MM.1S (cell line): ENCODE results near the gene FAM241A.

Experiments
- DNase-seq: peaks from one replicate; pipeline ENCODE4 v3.0.0-alpha.2; 2015
- H2AFZ ChIP-seq: fragments of 300-600 bp; sonication (generic); 2 replicates; pipeline ENCODE4 v1.6.0; 2016; ENCODE audit warnings: antibody characterized with exemption, low read length
- H3F3A ChIP-seq: fragments of 300-600 bp; sonication (generic); 2 replicates; pipeline ENCODE4 v1.6.1; 2016; ENCODE audit warnings: mild to moderate bottlenecking, antibody characterized with exemption, low read length, moderate library complexity, mixed read lengths; ENCODE audit not compliant: insufficient read depth
- H3K27ac ChIP-seq: fragments of 300-600 bp; sonication (generic); 2 replicates; pipeline ENCODE4 v1.5.1; 2016; ENCODE audit warnings: mild to moderate bottlenecking, low read length
- H3K27me3 ChIP-seq: fragments of 300-600 bp; sonication (generic); replicated peaks from 2 replicates; pipeline ENCODE4 v1.6.0; 2016; ENCODE audit warnings: low read length; ENCODE audit not compliant: insufficient read depth
- H3K36me3 ChIP-seq: fragments of 300-600 bp; sonication (generic); replicated peaks from 2 replicates; pipeline ENCODE4 v1.6.1; 2016; ENCODE audit warnings: mild to moderate bottlenecking, low read length, mixed read lengths; ENCODE audit not compliant: insufficient read depth
- H3K4me1 ChIP-seq: fragments of 300-600 bp; sonication (generic); 2 replicates; pipeline ENCODE4 v1.6.1; 2016; ENCODE audit warnings: low read length, mixed read lengths
- H3K4me2 ChIP-seq: fragments of 300-600 bp; sonication (generic); 2 replicates; pipeline ENCODE4 v1.6.0; 2016; ENCODE audit warnings: low read depth, low read length
- H3K4me3 ChIP-seq: fragments of 300-600 bp; sonication (generic); 2 replicates; pipeline ENCODE4 v1.5.1; 2016; ENCODE audit warnings: low read length, mixed read lengths
- H3K79me2 ChIP-seq: fragments of 300-600 bp; sonication (generic); 2 replicates; pipeline ENCODE4 v1.6.1; 2016; ENCODE audit warnings: mixed run types, low read length, mixed read lengths
- H3K9ac ChIP-seq: fragments of 300-600 bp; sonication (generic); 2 replicates; pipeline ENCODE4 v1.6.1; 2016; ENCODE audit warnings: low read length, mixed read lengths
- H3K9me2 ChIP-seq: fragments of 300-600 bp; sonication (generic); replicated peaks from 2 replicates; pipeline ENCODE4 v1.6.1; 2016; ENCODE audit warnings: mild to moderate bottlenecking, low read length, mixed read lengths; ENCODE audit not compliant: insufficient read depth
- H3K9me3 ChIP-seq: fragments of 300-600 bp; sonication (generic); replicated peaks from 2 replicates; pipeline ENCODE4 v1.6.1; 2016; ENCODE audit warnings: mild to moderate bottlenecking, low read length, mixed read lengths; ENCODE audit not compliant: insufficient read depth
- H4K20me1 ChIP-seq: fragments of 300-600 bp; sonication (generic); 2 replicates; pipeline ENCODE4 v1.6.1; 2016; ENCODE audit warnings: mild to moderate bottlenecking, low read length, moderate library complexity, mixed read lengths; ENCODE audit not compliant: insufficient read depth
- EZH2 ChIP-seq: fragments of 300-600 bp; sonication (generic); optimal IDR thresholded peaks from 2 replicates; pipeline ENCODE3; 2017; ENCODE audit warnings: low read depth, mild to moderate bottlenecking, antibody characterized with exemption, low read length, mixed read lengths
- EZH2phosphoT487 ChIP-seq: fragments of 300-600 bp; sonication (generic); IDR thresholded peaks from 2 replicates; pipeline ENCODE4 v1.6.1; 2018; ENCODE audit warnings: antibody characterized with exemption, low read length
- TF ChIP-seq, protein P1 (sequence below): fragments of 300-600 bp; sonication (generic); IDR thresholded peaks from 2 replicates; pipeline ENCODE4 v1.5.1; 2016; ENCODE audit warnings: antibody characterized with exemption, low read length, mixed read lengths

The FAM241A gene

DNA sequence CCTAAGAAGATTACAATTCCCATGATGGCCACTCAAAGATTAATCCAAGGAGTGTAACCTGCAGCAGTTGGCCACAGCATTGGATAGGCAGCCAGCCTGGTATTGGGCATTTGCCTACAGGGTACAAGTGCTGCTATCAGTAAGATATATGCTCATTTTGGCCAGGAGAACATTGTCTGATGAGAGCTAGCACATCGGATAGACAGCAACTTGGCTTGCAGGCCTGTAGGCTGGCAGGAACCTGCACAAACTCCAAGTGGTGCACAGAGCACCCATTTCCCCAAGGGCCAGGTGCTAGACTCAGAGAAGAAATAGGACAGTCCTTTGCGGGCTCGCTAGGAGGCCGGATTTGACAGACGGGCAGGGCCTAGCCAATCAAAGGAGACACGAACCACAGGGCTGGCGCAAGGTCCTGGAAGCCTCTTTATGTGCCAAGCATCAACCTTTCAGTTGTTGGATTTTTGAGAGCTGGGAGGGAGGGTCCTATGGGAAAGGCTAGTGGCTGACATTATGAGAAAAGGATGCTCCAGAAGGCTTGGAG, 74.6 kb downstream of the FAM241A start:
- H4K20me1 ChIP-seq: no peaks in the 10 kb centered on the region
- DNase-seq: no peak
- H3K9me3 ChIP-seq: no peaks in the 10 kb centered on the region
- H3K9me2 ChIP-seq: no peaks in the 10 kb centered on the region
- H3K9ac ChIP-seq: no peak overlapping the region
- H3K36me3 ChIP-seq: no peaks in the 10 kb centered on the region
- TF ChIP-seq EZH2phosphoT487 (no peak), EZH2 (no peak)
- TF ChIP-seq, protein P1, sequence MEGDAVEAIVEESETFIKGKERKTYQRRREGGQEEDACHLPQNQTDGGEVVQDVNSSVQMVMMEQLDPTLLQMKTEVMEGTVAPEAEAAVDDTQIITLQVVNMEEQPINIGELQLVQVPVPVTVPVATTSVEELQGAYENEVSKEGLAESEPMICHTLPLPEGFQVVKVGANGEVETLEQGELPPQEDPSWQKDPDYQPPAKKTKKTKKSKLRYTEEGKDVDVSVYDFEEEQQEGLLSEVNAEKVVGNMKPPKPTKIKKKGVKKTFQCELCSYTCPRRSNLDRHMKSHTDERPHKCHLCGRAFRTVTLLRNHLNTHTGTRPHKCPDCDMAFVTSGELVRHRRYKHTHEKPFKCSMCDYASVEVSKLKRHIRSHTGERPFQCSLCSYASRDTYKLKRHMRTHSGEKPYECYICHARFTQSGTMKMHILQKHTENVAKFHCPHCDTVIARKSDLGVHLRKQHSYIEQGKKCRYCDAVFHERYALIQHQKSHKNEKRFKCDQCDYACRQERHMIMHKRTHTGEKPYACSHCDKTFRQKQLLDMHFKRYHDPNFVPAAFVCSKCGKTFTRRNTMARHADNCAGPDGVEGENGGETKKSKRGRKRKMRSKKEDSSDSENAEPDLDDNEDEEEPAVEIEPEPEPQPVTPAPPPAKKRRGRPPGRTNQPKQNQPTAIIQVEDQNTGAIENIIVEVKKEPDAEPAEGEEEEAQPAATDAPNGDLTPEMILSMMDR: no peak
- no peaks in the 10 kb centered on the region for H3K27me3 ChIP-seq
- 0 out of 2 replicates have a peak overlapping the region, but pooled peaks have one; percentile 4 for H2AFZ ChIP-seq
- no peaks in the 10 kb centered on the region for H3K79me2 ChIP-seq
- no peak overlapping the region for H3K4me3 ChIP-seq
- H3K4me2 ChIP-seq: no peak overlapping the region
- H3K4me1 ChIP-seq: no peaks in the 10 kb centered on the region
- H3K27ac ChIP-seq: no peak overlapping the region
- no peaks in the 10 kb centered on the region for H3F3A ChIP-seq

DNA sequence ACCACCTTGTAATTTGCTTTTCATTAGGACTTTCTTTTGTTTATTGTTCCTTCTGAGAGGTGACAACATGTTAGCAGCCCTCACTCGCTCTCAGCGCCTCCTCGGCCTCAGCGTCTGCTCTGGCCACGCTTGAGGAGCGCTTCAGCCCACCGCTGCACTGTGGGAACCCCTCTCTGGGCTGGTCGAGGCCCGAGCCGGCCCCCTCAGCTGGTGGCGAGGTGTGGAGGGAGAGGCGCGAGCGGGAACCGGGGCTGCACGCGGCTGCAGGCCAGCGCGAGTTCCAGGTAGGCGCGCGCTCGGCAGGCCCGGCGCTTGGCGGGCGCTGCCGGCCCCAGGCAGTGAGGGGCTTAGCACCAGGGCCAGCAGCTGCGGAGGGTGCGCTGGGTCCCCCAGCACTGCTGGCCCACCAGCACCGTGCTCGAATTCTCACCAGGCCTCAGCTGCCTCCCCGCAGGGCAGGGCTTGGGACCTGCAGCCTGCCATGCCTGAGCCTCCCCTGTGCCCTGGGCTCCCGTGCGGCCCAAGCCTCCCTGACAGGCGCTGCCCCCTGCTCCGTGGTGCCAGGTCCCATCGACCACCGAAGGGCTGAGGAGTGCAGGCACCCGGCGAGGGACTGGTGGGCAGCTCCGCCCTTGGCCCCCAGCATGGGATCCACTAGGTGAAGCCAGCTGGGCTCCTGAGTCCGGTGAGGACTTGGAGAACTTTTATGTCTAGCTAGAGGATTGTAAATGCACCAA, 77.1 kb downstream of the FAM241A start:
- H3K36me3 ChIP-seq: no peaks in the 10 kb centered on the region
- H3K27ac ChIP-seq: no peak overlapping the region
- H3K79me2 ChIP-seq: no peaks in the 10 kb centered on the region
- no peak overlapping the region for H3K4me2 ChIP-seq
- H3K9ac ChIP-seq: no peak overlapping the region
- no peak for DNase-seq
- H3K4me3 ChIP-seq: no peak overlapping the region
- TF ChIP-seq EZH2 (no peak), EZH2phosphoT487 (no peak)
- TF ChIP-seq, protein P1: no peak
- H2AFZ ChIP-seq: no peak overlapping the region
- H3K9me2 ChIP-seq: no peaks in the 10 kb centered on the region
- no peaks in the 10 kb centered on the region for H3K9me3 ChIP-seq
- H3F3A ChIP-seq: no peaks in the 10 kb centered on the region
- no peaks in the 10 kb centered on the region for H3K4me1 ChIP-seq
- no peaks in the 10 kb centered on the region for H4K20me1 ChIP-seq
- H3K27me3 ChIP-seq: no peaks in the 10 kb centered on the region

DNA sequence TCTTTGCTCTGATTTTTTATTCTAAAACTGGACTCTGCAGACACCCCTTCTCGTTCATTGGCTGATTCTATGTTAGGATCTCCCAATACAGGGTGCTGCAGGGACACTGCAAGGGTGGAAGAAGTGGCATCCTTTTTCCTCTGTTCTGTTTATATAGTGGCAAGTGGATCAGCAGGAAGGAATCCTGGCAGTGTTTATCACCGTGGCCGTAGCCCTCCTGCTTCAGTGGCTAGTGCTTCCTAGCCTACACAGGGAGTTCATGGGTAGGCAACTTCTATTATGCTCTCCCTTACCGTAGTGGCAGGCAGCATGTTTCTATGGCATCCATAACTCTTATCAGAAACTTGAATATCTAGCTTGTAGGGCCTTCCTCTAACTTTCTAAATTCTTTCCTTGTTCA, 79.9 kb downstream of the FAM241A start:
- Histone ChIP-seq H3K9me2 (no peaks in the 10 kb centered on the region), H3K9ac (no peak overlapping the region), H3K4me3 (no peak overlapping the region), H3K4me1 (0 out of 2 replicates have a peak, but pooled peaks cover 4% of the 10 kb centered on the region), H3K27me3 (no peaks in the 10 kb centered on the region), H3K27ac (no peak overlapping the region), H3K36me3 (no peaks in the 10 kb centered on the region), H3K79me2 (no peaks in the 10 kb centered on the region), H3K4me2 (no peak overlapping the region), H3K9me3 (no peaks in the 10 kb centered on the region), H3F3A (no peaks in the 10 kb centered on the region), H4K20me1 (no peaks in the 10 kb centered on the region), H2AFZ (no peak overlapping the region)
- TF ChIP-seq EZH2 (no peak), EZH2phosphoT487 (no peak)
- TF ChIP-seq, protein P1: no peak
- no peak for DNase-seq
